Activated CD8-positive, alpha-beta T cell treated with anti-CD3 and anti-CD28 coated beads for 36 hours (primary cell): ENCODE measurements around the gene XPA. TPM values are rescaled to one million over a fixed set of nuclear protein-coding genes. Genes with fewer than 3 reads are reported as not detected.
A peak's percentile ranks its signal among the peaks of the same experiment; 100 is the strongest.

Experiments
- ATAC-seq: fragments of 200-7000 bp; cut with Tn5 transposase; one replicate; pipeline ENCODE4 v1.10.0; 2021; ENCODE audit warnings: mild to moderate bottlenecking, moderate library complexity
- CTCF ChIA-PET: fragments of 350-600 bp; sonication (Branson Sonifier 250); formaldehyde crosslinking; loops from one replicate; lab custom pipeline; 2021; ENCODE audit warnings: antibody characterized with exemption; lab: Charles Lee
- POLR2A ChIA-PET: fragments of 350-600 bp; sonication (Branson Sonifier 250); formaldehyde crosslinking; loops from one replicate; lab custom pipeline; 2021; ENCODE audit warnings: antibody characterized with exemption; lab: Charles Lee
- DNase-seq: peaks from one replicate; pipeline ENCODE4 v3.0.0-alpha.2; 2020
- H3K27ac Mint-ChIP-seq: one replicate; pipeline ENCODE4 v1.8.0; 2021; ENCODE audit warnings: mild to moderate bottlenecking, mixed read lengths
- H3K27me3 Mint-ChIP-seq: one replicate; pipeline ENCODE4 v1.8.0; 2021; ENCODE audit warnings: mixed read lengths
- H3K36me3 Mint-ChIP-seq: one replicate; pipeline ENCODE4 v1.8.0; 2021; ENCODE audit warnings: low read depth, mixed read lengths
- H3K4me1 Mint-ChIP-seq: one replicate; pipeline ENCODE4 v1.8.0; 2021; ENCODE audit warnings: low read depth, mixed read lengths
- H3K4me3 Mint-ChIP-seq: one replicate; pipeline ENCODE4 v1.8.0; 2021; ENCODE audit warnings: mild to moderate bottlenecking, moderate library complexity, mixed read lengths
- H3K9me3 Mint-ChIP-seq: one replicate; pipeline ENCODE4 v1.8.0; 2021; ENCODE audit warnings: mixed read lengths
- intact Hi-C: fragments of 100-400 bp; cut with micrococcal nuclease; formaldehyde crosslinking; loops from one replicate; pipeline ENCODE4 v1.10.0; 2022
- total RNA-seq, 2 experiments: library from RNA; stranded (reverse); gene quantifications; one replicate each; pipeline ENCODE4 v1.2.3, GENCODE V29; 2021
- TF ChIP-seq, protein P1 (sequence below): fragments of 200-600 bp; IDR thresholded peaks from one replicate; pipeline ENCODE4 v1.8.0; 2022; ENCODE audit warnings: antibody characterized with exemption, mild to moderate bottlenecking

XPA gene
- total RNA-seq, 2 experiments from 2014 or later: 9.8 to 10.9 TPM

DNA sequence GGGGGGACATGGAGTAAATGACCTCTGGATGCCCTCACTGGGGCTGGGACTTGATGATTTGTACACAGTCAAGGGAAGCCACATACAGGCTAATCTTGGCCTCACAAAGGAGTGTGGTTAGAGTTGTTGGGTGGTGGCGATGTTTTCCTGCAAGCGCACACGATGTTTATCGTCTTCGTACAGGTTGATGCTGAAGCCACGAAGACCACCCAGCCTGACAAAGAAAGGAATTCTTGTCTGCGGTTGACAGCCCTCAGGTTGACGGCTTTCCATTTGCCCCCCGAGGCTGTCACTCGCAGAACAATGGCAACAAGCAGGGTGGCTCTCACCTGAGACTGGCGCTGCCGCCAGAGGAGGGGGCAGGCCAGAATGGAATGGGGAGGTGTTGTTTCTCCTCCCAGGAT is 14.1 kb upstream of the XPA start:
- H3K27me3 Mint-ChIP-seq: no peaks in the 10 kb centered on the region
- intact Hi-C loops: loop anchor here (5.0 kb wide), 1 partner anchor 191 kb away; no protein-coding TSS in a partner anchor
- TF ChIP-seq, protein P1, sequence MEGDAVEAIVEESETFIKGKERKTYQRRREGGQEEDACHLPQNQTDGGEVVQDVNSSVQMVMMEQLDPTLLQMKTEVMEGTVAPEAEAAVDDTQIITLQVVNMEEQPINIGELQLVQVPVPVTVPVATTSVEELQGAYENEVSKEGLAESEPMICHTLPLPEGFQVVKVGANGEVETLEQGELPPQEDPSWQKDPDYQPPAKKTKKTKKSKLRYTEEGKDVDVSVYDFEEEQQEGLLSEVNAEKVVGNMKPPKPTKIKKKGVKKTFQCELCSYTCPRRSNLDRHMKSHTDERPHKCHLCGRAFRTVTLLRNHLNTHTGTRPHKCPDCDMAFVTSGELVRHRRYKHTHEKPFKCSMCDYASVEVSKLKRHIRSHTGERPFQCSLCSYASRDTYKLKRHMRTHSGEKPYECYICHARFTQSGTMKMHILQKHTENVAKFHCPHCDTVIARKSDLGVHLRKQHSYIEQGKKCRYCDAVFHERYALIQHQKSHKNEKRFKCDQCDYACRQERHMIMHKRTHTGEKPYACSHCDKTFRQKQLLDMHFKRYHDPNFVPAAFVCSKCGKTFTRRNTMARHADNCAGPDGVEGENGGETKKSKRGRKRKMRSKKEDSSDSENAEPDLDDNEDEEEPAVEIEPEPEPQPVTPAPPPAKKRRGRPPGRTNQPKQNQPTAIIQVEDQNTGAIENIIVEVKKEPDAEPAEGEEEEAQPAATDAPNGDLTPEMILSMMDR: no peak
- H3K27ac Mint-ChIP-seq: no peak overlapping the region
- DNase-seq (no peak), ATAC-seq (peak; percentile 28)
- ChIA-PET POLR2A (no interaction called here), CTCF (interaction anchor here (1.0 to 1.6 kb wide), 3 partner anchors 14 to 92 kb away, joined by 3 to 4 read pairs (median 3); partner anchors contain the start of gene XPA)
- H3K36me3 Mint-ChIP-seq: no peaks in the 10 kb centered on the region
- peaks cover 15% of the 10 kb centered on the region for H3K4me1 Mint-ChIP-seq
- no peak overlapping the region for H3K4me3 Mint-ChIP-seq
- no peaks in the 10 kb centered on the region for H3K9me3 Mint-ChIP-seq

DNA sequence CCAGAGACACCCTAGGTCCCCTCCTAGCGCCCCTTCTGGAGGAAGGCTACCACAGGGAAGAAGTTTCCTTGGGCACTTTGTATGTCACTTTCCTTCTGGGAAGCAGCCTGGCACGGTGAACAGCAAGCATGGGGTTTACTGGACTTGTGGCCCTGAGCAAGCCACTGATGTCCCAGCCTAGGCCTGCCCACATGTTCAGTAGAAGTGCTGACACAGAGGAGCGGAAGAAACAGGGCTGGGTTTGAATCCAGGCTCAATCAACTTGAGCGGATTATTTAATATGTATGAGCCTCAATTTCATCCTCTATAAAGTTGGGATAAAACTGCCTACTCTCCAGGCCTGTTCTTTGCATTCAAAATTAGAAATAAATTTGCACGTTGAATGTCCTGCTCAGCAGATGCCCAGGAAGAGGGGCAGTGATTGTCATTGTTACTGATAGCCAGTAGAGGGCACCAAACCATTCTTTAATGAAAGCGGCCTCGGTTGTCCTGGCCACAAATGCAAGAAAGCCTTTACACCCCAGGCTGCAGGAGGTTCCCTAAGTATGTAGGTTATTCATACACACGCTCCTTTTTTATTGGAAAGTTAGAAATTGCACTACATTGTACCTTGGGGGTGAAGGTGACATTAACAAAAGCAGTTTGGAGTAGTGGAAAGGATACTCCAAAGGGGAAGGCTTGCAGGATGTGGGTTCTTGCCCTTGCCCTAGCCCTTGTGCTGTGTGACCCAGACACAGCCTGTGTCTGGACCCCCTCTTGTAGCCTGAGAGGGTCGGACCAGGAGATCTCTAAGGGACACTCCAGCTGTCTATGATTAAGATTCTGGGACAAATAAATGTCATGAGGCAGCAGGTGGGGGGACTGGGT is 13.4 kb upstream of the XPA start:
- POLR2A ChIA-PET: no interaction called here
- Mint-ChIP-seq H3K36me3 (no peaks in the 10 kb centered on the region), H3K27me3 (no peaks in the 10 kb centered on the region), H3K4me1 (peaks cover 18% of the 10 kb centered on the region), H3K27ac (no peak overlapping the region), H3K9me3 (no peaks in the 10 kb centered on the region), H3K4me3 (no peak overlapping the region)
- DNase-seq: peak; percentile 62
- ATAC-seq: peak; percentile 94
- intact Hi-C loops: loop anchor here (5.0 kb wide), 1 partner anchor 192 kb away; no protein-coding TSS in a partner anchor
- TF ChIP-seq, protein P1: peak; percentile 92
- CTCF ChIA-PET: interaction anchor here (1.0 to 1.6 kb wide), 2 partner anchors 13 to 17 kb away, joined by 3 to 4 read pairs; partner anchors contain the start of gene XPA

DNA sequence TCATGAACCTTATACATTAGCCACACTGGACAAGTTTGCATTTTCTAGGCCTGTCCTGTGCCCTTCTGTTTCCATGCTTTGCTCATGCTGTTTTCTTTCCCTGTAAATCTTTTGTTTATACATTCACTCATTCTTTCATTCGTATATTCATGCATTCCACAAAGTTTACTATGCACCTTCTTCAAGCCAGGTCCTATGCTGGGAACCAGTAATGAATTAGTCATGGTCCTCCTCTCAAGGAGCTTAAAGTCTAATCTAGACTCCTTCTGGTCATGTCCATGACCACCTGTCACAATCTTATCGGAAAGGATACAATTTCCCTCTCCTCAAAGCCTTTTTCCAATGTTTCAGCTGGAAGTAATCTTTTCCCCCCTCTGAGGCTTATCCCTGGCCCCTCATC is 9.1 kb upstream of the XPA start:
- intact Hi-C loops: no loop called here
- ChIA-PET POLR2A (interaction anchor here (0.7 kb wide), 1 partner anchor 9 kb away, joined by 3 read pairs; the partner anchor contains the start of gene XPA), CTCF (interaction anchor here (1.2 to 2.9 kb wide), 2 partner anchors 19 to 195 kb away, joined by 3 to 24 read pairs; no protein-coding TSS in a partner anchor)
- no peaks in the 10 kb centered on the region for H3K9me3 Mint-ChIP-seq
- H3K4me1 Mint-ChIP-seq: peaks cover 19% of the 10 kb centered on the region
- TF ChIP-seq, protein P1: no peak
- DNase-seq (no peak), ATAC-seq (no peak)
- no peak overlapping the region for H3K27ac Mint-ChIP-seq
- peaks cover 2% of the 10 kb centered on the region for H3K27me3 Mint-ChIP-seq
- H3K4me3 Mint-ChIP-seq: no peak overlapping the region
- H3K36me3 Mint-ChIP-seq: no peaks in the 10 kb centered on the region

DNA sequence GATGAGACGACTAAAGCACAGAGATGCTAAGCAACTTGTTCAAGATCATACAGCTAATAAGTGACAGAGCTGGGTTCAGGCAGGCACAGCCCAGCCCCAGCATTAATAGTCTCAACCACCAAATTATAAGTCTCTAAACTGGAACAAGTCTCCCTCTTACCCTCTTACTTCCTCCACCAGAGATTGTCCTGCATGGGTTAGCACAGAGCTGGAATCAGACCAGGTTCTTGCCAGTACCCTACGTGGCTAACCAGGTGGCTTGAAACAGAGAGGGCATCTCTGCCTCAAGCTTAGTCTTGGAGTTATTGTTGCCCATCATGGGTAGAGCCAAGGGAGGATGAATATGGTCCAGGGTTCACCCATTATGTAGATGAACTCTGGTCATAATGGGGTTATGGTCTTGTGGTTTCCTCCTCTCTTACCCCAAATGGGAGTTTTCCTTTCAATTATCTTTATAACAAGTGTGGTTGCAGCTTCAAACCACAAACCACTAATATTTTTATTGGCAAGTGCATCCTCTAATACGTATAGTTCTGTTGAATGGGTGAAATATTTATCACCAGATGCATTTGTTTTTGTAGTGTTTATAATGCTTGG is 8.3 kb upstream of the XPA start:
- no peak overlapping the region for H3K27ac Mint-ChIP-seq
- ATAC-seq: no peak

More for the DNA sequence above, 8.3 kb upstream of the XPA start:
- TF ChIP-seq, protein P1: no peak
- ChIA-PET POLR2A (no interaction called here), CTCF (interaction anchor here (1.2 to 2.9 kb wide), 3 partner anchors 18 to 196 kb away, joined by 3 to 24 read pairs (median 3); no protein-coding TSS in a partner anchor)
- H3K4me1 Mint-ChIP-seq: peaks cover 13% of the 10 kb centered on the region
- H3K4me3 Mint-ChIP-seq: no peak overlapping the region
- no peaks in the 10 kb centered on the region for H3K36me3 Mint-ChIP-seq
- intact Hi-C loops: no loop called here
- peaks cover 4% of the 10 kb centered on the region for H3K27me3 Mint-ChIP-seq
- DNase-seq: no peak
- H3K9me3 Mint-ChIP-seq: no peaks in the 10 kb centered on the region
